Hindlimb muscle (tissue), 1 donor: ENCODE measurements around the gene CALML4. TPM values are rescaled to one million over a fixed set of nuclear protein-coding genes. Genes with fewer than 3 reads are reported as not detected.
"Not testable (repeated sequence)": the region's sequence is repeated elsewhere in the genome, so short reads cannot be mapped to it uniquely, and the experiment has no call there.

ENCODE experiments used
- DNase-seq: peaks from one replicate; pipeline ENCODE4 v3.0.0-alpha.2; 2013
- polyA plus RNA-seq: library from polyadenylated mRNA; unstranded; fragments of 120-200 nt; gene quantifications from one replicate; pipeline ENCODE4 v1.2.1, GENCODE V29; 2013; ENCODE audit not compliant: insufficient read length

CALML4 gene
- polyA plus RNA-seq, 1 donor, result 7.7 TPM

GRCh38 chr15:68188647-68189046 is 16.5 kb downstream of the CALML4 start:
- no peak for DNase-seq

GRCh38 chr15:68187559-68187958 is 17.6 kb downstream of the CALML4 start:
- peak; percentile 83 for DNase-seq

- no peak for DNase-seq
Observed at GRCh38 chr15:68186671-68187397, 18.3 kb downstream of the CALML4 start.

GRCh38 chr15:68184616-68185480 is 20.3 kb downstream of the CALML4 start:
- no peak for DNase-seq

DNA sequence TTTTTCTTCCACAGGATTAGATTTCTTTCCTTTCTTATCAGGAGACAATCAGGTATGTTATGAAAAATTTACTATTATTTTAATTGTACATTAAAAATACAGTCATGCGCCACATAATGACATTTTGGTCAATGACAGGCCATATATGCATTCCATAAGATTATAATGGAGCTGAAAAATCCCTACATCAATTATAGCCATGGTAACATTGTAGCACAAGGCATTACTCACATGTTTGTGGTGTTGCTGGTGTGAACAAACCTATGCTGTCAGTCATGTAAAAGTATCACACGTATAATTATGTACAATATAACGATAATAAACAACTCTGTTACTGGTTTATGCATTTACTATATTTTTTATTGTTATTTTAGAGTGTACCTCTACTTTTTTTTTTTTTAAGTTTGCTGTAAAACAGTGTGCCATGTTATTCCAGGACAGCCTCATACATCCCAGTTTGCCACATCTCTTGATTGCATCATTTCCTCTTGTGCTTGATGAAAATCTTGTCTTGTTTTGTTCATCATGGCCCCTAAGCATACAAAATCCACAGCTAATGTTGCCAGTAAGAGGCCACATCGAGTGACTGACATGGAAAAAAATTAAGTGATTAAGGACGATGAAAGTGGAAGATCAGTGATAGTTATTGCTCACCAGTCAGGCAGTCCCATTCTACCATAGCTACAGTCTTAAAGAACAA is 21.4 kb downstream of the CALML4 start:
- no peak for DNase-seq

- no peak for DNase-seq
Observed at GRCh38 chr15:68177742-68178141, 27.4 kb downstream of the CALML4 start.

DNA sequence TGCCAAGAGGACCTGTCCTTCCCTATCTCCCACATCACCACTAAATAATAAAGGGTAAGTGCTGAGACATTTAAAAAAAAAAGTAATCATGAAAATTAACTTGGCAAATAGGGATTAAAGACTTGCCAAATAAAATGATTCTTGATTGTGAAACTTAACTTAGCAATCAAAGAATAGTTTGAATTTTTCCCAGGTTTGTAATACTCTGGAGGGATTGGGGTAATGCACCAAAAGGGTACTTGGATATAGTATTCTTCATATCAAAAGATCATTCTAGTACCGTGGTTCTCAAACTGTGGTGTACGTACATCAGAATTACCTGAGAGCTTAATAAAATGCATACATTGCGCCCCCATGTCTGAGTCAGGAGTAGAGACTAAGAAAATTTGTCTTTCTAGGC is 28.5 kb downstream of the CALML4 start:
- DNase-seq, result no peak

DNA sequence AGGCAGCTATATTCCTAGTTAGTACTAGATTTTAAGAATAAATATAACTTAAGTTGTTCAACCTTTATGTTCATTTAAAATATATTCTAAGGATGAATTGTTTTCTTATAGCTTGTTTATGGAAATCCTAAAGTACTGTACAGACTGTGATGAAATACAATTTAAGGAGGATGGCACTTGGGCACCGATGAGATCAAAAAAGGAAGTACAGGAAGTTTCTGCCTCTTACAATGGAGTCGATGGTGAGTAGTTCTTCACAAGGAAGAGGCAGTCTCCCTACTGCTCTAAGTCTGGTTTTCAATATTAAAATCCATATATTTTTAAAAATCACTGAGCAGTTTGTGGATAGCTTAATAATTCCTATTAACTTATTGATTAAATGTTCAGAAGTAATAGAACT is 29.6 kb downstream of the CALML4 start:
- DNase-seq, result no peak

DNA sequence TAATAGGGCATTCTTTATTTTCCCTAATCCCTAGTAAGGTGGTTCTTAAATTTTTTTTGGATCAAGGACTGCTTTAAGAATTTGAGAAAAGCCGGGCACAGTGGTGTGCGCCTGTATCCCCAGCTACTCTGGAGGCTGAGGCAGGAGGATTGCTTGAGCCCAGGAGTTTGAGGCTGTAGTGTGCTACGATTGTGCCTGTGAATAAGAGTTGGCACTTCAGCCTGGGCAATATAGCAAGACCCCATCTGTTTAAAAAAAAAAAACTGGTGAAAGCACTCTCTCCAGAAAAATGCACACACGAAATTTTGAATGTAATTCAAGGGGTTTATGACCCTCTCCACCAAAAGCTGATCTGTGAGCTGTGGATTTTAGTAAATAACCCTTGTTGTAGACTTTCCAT is 32.0 kb downstream of the CALML4 start:
- no peak for DNase-seq

- not testable (repeated sequence) for DNase-seq
Observed at GRCh38 chr15:68172037-68172436, 33.1 kb downstream of the CALML4 start.

- no peak for DNase-seq
Observed at GRCh38 chr15:68166847-68167246, 38.3 kb downstream of the CALML4 start.

DNA sequence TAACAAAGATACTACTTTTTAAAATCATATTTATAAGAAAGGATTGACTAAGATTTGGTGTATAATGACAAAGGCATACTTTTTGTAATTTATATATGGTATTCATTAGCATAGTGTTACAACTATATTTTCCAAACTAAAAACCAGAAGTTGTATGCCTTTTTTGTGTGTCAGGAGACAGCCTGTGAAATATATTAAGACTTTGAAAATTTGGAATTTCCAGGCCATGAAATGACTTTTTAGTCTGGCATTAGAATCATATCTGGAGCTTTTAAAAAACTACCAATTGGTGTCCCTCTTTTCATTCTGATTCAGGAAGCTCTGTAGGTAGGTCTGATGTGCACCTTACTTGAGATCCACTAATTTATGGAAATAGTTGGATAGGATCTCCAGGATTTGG is 41.9 kb downstream of the CALML4 start:
- DNase-seq, result no peak

DNA sequence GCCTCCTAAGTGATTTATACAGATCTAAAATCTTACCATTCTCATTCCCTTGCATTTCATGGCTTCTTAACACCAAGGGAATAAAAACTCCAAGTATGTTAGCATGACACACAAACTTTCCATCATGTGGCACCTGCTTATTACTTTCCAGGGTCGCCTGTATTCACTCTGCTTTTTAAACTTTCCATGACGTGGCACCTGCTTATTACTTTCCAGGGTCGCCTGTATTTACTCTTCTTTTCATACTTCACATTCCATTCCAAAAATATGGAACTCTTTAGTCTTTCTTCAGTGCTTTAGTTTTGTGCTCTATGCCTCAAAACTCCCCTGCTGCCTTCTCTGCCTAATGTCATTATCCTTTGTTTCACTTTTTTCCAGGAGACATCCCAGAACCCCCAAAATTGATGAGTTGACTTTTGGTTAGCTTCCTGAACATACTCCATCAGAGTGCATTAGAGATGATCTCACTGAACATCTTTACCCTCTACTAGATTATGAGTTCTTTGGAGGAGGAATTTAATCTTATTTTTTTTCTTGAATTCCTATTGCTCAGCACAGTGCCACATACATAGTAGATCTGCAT is 47.0 kb downstream of the CALML4 start:
- DNase-seq, result peak; percentile 31

- no peak for DNase-seq
Observed at GRCh38 chr15:68157074-68157473, 48.1 kb downstream of the CALML4 start.

- DNase-seq, result peak; percentile 59
Observed at GRCh38 chr15:68154923-68155559, 50.1 kb downstream of the CALML4 start.

DNA sequence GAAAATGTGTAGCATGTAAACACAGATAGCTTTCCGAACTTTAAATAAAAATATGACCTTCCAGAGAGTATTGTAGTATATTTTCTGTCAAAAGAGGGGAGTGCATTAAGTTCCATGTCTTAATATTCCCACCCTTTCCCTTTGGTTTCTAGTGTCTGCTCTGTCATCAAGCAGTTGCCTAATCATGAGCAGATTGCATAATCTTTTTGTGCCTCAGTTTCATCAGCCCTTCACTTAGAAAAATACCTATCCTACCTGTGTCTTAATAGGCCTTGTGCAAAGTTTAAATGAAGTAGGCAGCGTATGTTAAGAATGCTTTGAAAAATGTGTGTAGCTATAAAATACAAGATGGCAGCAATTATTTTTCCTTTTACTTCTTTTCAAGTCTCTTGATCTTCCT is 52.8 kb downstream of the CALML4 start:
- no peak for DNase-seq

- no peak for DNase-seq
Observed at GRCh38 chr15:68151277-68151676, 53.9 kb downstream of the CALML4 start.

GRCh38 chr15:68150187-68150586 is 54.9 kb downstream of the CALML4 start:
- no peak for DNase-seq

GRCh38 chr15:68149059-68149458 is 56.1 kb downstream of the CALML4 start:
- DNase-seq, result no peak

GRCh38 chr15:68148039-68148438 is 57.1 kb downstream of the CALML4 start:
- no peak for DNase-seq

DNA sequence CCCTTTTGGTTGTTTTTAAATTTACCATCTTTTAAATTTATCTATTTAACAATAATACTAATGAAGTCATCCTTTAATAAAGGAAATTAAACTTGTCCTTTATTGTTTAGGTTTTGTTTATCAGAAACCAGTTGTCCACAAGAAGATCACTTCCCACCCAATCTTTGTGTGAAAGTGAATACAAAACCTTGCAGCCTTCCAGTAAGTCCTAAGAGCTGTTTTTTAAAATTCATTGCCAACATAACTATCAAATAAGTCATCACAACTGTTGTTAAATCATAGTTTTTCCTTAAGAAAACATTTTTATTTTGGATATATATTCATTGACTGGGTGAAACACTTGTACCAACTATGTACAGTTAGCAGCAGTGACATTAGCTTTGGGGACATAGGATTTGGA is 59.4 kb downstream of the CALML4 start:
- no peak for DNase-seq

GRCh38 chr15:68143785-68144184 is 61.3 kb downstream of the CALML4 start:
- no peak for DNase-seq
